GDM1 (cell line): ENCODE measurements around the gene UBAC1.
A peak's percentile ranks its signal among the peaks of the same experiment; 100 is the strongest.
"Not testable (repeated sequence)": the region's sequence is repeated elsewhere in the genome, so short reads cannot be mapped to it uniquely, and the experiment has no call there.

Experiments
- DNase-seq: peaks from one replicate; lab custom pipeline; 2025; lab: John Stamatoyannopoulos, UW

Gene UBAC1

GRCh38 chr9:135901031-135901758 lies 60.0 kb downstream of the UBAC1 start:
- DNase-seq = no peak

DNA sequence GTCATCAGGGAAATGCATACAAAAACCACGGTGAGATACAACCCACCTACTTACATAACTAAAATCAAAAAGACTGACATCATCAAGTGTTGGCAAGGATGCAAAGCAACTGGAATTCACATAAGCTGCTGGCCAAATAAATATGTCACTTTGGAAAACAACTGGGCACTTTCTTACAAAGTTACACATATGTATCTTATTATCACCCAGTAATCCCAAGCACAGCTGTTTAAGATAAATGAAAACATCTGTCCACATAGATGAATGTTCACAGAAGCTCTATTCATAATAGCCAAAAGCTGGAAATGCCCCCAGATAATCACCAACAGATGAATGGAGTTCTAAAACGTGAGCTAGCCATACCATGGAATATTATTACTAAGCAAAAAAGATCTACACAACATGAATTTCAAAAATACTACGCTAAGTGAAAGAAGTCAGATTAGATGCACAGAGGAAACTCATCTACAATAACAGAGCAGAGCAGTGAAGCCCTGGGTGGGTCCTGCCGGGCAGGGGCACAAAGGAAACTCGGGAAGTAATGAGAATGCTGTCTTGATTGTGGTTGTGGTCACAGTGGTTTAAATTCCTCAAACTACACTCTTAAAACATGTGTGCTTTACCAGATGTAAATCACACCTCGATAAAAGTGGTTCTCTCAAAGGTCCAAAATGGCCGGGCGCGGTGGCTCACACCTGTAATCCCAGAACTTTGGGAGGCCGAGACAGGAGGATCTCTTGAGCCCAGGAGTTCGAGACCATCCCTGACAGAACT lies 62.4 kb downstream of the UBAC1 start:
- DNase-seq = no peak

DNA sequence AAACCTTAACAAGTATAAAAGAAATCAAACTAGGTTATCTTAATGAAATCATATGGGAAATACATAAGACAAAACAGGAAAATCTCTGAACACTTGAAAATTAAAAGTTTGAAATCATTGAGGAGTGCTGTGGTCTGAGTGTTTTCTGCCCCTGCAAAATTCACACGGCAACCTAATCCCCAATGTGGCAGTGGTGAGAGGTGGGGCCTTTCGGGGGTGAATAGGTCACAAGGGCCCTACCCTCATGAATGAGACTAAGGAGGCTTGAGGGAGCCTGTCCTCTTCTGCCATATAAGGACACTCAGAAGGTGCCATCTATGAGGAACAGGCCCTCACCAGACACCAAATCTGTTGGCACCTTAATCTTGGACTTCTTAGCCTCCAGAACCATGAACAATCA lies 64.5 kb downstream of the UBAC1 start:
- DNase-seq = no peak

GRCh38 chr9:135896205-135896604 lies 65.0 kb downstream of the UBAC1 start:
- DNase-seq = no peak

DNA sequence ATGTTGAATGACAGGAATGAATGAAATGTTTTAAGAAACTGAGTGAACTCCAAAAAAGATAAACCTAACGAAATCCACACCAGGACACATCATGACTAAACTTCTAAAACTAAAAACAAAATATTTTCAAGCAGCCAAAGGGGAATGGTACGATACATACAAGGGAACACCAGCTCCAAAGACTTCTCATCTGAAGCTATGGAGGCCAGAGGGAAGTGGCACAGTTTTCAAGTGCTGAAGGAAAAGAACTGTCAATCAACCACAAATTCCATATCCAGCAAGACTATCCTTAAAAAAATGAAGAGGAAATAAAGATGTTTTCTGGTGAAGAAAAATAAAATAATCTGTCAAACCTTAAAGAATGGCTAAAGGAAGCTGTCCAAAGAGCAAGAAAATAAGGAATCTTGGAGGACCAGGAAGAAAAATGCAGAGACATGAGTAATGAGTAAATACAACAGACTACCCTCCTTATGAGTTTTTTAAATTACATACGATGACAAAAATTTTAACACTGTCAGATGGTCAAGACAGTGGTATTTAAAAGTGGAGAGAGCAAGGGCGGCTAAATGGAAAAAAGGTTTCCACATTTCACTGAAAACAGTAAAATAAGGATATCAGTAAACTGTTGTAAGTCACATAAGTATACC lies 65.8 kb downstream of the UBAC1 start:
- no peak for DNase-seq

GRCh38 chr9:135893104-135893503 lies 68.1 kb downstream of the UBAC1 start:
- DNase-seq = no peak

- DNase-seq = not testable (repeated sequence)
These were observed 68.8 kb downstream of the UBAC1 start for GRCh38 chr9:135892327-135892726.

GRCh38 chr9:135891027-135891631 lies 70.0 kb downstream of the UBAC1 start:
- DNase-seq = no peak

GRCh38 chr9:135890190-135891026 lies 70.8 kb downstream of the UBAC1 start:
- no peak for DNase-seq

DNA sequence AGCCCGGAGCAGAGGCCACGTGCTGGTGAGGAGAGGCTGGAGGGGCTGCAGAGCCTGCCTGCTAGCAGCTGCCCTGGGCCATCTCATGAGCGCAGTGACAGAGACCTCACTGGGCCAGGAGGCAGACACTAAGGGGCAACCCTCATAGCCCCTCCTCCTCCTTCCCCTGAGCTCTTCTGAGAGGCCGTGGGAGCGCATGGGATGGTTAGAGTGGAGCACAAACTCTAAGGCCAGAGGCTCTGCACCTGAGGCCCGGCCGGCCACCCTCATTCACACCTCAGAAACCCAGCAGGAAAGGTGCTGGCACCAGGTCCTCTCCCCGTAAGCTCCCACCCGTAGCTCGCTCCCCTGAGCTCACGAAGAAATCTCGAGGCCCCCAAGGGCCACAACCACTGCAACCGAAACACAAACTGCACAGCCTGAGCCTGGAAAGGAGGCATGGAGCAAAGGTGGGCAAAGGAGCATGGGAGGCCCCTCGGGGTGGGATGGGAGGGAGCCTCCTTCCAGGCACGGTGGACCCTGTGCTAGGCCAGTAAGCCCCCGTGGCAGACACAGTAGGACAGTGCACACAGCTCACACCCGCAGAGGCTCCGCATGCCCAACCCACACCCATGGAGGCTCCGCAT lies 71.5 kb downstream of the UBAC1 start:
- DNase-seq = no peak

GRCh38 chr9:135888766-135889394 lies 72.3 kb downstream of the UBAC1 start:
- no peak for DNase-seq

- no peak for DNase-seq
These were observed 72.9 kb downstream of the UBAC1 start for GRCh38 chr9:135888126-135888765.

DNA sequence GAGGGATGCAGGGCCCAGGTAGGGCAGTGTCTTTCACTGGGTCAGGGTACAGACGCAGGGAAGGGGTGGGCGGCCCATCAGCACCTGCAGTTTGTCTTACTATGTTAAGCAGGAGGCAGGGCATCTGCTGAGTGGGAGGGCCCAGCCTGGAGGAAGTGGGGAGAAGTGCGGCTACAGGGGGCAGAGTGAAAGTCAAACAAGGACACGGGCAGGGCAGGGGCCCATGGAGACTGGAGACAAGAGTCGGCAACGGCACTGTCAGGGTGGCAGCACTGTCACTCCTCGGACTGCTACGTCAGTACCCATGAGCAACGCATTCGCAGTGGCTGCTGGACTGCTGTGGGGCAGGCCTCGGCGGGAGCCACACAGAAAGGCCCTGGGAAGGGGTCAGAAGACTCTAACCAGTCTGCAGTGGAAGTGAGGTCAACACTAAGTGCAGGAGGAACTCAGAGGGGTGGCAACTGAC lies 73.6 kb downstream of the UBAC1 start:
- peak; percentile 60 for DNase-seq

- DNase-seq = peak; percentile 60
These were observed 74.1 kb downstream of the UBAC1 start for GRCh38 chr9:135887021-135887507.

DNA sequence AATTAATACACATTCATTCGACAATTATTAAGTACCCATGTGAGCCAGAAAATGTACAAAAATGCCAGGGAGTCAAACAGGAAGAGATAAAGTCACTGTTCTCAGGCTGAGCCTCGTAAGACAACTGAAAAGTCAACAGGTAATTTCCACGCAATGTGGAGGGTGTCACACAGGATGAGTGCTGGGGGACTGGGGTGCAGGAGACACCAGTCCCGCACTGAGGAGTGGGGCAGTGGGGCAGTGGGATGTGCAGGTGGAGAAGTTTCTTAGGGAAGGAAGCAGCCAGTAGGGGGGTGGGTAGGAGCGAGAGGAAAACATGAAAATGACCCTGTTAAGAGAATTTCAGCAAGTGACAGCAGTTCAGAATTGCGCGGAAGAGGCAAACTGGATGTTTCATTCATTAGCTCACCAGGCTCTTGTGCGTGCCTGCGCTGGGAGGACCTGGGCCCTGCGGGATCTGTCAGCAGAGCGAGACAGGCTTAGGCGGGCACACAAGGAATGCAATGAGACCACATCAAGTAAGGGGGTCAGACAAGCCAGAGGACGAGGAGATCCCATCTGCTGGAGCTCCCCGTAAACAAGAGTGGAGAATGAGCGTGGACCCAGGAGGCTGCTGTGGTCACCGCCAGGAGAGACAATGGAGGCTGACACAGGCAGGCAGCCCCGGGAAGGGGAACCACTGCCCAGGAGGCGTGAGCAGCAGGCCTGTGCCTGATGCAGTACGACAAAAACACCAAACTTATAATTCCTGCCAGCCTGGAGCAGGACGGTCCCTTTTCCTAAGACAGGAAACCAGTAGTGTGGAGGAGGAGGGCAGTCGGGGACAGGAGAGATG lies 74.8 kb downstream of the UBAC1 start:
- DNase-seq = no peak

DNA sequence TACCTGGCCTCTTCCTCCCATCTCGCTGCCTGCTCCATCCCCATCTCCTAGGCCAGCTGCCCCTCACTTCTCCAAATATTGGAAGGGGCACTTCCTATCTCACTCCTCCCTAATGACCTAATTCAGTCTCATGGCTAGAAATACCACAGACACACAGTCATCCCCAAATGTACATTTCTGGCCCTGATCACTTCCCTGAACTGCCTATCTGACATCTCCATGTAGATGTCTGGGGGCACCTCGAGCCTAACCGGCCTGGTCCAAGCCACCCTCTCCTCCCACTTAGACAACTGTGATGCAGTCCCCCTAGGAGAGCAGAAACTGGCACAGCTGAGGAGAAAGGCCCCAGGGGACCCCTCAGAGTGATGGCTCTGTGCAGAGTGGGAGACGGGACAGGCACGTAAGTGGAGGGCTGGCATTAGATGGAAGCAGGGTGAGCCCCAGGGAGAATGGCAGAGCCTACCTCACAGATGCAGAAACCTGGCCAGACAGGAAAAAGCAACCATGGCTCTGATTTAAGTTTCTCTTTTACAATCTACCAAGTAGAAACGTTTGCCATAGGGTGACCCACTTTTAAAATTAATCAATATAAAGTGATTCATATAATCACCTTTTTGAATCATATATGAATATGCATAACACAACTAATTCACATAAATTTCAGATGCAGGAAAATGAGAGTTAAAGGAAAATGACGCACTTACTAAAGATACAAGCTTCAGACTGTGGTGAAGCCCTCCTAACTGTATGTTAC lies 75.9 kb downstream of the UBAC1 start:
- no peak for DNase-seq

DNA sequence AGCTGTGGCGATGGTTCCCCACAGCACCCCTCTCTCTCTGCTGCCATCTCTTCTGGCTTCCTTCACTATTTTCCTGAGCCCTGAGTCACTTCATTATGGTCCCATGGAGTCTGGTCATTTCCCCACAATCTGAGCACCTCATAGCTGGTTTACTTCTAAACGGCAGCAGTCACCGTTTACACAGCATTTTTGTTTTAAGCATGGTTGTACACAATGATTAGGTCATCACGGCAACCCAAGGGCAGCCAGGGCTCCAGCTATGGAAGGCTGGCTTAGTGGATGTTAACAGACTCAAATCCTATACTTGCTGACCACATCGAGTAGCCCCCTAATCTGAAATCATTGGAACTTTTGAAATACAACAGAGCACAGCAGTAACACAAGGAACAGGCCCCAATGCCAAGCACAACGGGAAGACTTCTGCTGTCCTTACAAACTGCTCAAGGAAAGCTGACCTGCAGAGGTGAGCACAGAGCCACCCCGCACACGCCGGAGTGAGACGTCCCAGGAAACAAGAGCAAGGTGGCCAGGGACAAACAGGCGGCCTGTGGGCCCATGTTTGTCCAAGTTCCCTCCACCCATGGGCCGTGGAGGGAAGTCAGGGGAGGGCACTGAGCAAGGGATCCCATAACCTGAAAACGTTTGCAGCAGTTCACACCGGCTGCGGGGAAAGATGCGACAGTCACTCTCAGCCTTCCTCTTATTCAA lies 76.7 kb downstream of the UBAC1 start:
- DNase-seq = no peak
